ENCODE results near the gene ITPRID1.

DNA sequence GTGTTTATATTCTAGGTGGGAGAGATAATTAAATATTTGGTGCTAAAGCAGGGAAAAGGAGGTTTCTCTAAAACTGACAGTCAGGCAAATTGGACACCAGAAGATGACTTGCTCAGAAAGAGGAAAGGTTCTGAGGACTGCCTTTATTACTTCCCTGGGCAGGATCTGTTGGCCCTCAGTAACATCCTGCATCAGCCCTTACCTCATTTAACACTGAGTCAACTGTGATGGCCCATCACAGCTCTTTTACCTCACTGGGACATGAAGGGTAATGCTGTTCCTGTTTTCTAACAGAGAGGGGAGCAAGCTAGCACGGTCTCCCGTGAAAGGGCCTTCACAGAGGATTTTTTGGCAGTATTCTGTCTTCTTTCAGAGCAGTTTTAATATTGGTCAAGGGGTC, 185.2 kb downstream of the ITPRID1 start:
- TF ChIP-seq, protein P1, sequence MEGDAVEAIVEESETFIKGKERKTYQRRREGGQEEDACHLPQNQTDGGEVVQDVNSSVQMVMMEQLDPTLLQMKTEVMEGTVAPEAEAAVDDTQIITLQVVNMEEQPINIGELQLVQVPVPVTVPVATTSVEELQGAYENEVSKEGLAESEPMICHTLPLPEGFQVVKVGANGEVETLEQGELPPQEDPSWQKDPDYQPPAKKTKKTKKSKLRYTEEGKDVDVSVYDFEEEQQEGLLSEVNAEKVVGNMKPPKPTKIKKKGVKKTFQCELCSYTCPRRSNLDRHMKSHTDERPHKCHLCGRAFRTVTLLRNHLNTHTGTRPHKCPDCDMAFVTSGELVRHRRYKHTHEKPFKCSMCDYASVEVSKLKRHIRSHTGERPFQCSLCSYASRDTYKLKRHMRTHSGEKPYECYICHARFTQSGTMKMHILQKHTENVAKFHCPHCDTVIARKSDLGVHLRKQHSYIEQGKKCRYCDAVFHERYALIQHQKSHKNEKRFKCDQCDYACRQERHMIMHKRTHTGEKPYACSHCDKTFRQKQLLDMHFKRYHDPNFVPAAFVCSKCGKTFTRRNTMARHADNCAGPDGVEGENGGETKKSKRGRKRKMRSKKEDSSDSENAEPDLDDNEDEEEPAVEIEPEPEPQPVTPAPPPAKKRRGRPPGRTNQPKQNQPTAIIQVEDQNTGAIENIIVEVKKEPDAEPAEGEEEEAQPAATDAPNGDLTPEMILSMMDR (IDR thresholded peaks at IDR 0.05 in 4 of 5, conservative IDR thresholded peaks at IDR 0.05 in 1 of 5): no peak
- no peak for TF ChIP-seq POLR2A (IDR thresholded peaks at IDR 0.05)

All from gastrocnemius medialis (tissue), 4 donors.